Cardiac fibroblast (primary cell): ENCODE data around the gene USP49.

Source experiments
- DNase-seq, 2 donors: peaks; one replicate each; pipeline versions ENCODE4 v3.0.0 to v3.0.0-alpha.2; 2010; ENCODE audit warnings: low read depth in 2 of 2
- H3K4me3 ChIP-seq, 2 donors: replicated peaks in 1 of 2; 1 replicate in 1 of 2; 2 replicates in 1 of 2; pipeline ENCODE4 v1.5.1; 2011; ENCODE audit warnings: low read depth in 2 of 2, low read length in 2 of 2, mild to moderate bottlenecking in 2 of 2, moderate library complexity in 1 of 2
- TF ChIP-seq, protein P1 (sequence below): IDR thresholded peaks from one replicate; pipeline ENCODE4 v1.5.1; 2011; ENCODE audit warnings: low read depth, mild to moderate bottlenecking, low read length, inconsistent platforms

USP49 gene

DNA sequence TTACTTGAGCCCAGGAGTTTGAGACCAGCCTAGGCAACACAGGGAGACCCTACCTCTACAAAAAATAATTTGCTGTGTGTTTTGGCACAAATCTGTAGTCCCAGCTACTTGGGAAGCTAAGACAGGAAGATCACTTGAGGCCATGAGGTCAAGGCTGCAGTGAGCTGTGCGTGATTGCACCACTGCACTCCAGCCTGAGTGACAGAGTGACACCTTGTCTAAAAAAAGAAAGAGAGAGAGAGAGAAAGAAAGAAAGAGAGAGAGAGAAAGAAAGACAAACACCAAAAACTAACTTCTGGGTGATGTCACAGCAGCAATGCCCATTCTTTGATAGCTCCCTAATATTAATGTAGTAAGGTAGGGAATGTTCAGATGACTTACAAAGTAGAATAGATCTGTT is 20.4 kb downstream of the USP49 start:
- H3K4me3 ChIP-seq, result no peak overlapping the region
- no peak for DNase-seq
- TF ChIP-seq, protein P1, sequence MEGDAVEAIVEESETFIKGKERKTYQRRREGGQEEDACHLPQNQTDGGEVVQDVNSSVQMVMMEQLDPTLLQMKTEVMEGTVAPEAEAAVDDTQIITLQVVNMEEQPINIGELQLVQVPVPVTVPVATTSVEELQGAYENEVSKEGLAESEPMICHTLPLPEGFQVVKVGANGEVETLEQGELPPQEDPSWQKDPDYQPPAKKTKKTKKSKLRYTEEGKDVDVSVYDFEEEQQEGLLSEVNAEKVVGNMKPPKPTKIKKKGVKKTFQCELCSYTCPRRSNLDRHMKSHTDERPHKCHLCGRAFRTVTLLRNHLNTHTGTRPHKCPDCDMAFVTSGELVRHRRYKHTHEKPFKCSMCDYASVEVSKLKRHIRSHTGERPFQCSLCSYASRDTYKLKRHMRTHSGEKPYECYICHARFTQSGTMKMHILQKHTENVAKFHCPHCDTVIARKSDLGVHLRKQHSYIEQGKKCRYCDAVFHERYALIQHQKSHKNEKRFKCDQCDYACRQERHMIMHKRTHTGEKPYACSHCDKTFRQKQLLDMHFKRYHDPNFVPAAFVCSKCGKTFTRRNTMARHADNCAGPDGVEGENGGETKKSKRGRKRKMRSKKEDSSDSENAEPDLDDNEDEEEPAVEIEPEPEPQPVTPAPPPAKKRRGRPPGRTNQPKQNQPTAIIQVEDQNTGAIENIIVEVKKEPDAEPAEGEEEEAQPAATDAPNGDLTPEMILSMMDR, result no peak

DNA sequence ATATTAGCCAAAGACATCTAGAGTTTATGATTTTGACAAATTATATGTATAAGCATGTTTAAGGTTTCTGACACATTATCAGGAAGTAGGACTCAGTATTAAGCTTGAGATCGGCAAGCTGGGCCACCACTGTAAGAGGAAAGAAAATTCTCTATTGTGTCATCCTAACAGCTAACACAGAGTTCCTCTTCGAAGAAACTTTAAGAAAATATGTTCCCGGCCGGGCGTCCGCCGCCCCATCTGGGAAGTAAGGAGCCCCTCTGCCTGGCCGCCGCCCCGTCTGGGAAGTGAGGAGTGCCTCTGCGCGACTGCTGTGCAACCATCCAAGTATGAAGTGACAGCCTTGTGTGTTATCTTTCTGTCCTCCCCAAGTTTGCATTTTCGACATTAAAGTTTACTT is 23.0 kb downstream of the USP49 start:
- TF ChIP-seq, protein P1, result no peak
- H3K4me3 ChIP-seq, result no peak overlapping the region
- no peak for DNase-seq

DNA sequence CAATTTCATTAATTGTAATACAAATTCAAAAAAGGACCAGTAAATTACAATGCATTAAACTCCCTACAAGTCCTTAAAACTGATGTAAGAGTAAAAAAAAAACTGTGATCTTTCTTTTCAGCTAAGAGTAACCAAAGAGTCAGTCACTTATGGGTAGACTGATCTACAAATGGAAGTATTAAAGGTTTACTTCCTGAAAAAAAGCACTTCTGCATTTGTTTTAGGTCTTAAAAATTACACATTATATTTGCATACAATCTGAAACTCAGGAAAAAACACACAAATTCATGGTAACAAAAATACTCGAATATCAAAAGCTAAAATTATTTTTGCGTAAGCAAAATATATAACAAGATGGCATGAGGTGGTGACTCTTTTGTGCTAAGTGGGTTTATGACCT is 23.5 kb downstream of the USP49 start:
- DNase-seq, result no peak
- TF ChIP-seq, protein P1, result no peak
- no peak overlapping the region for H3K4me3 ChIP-seq

DNA sequence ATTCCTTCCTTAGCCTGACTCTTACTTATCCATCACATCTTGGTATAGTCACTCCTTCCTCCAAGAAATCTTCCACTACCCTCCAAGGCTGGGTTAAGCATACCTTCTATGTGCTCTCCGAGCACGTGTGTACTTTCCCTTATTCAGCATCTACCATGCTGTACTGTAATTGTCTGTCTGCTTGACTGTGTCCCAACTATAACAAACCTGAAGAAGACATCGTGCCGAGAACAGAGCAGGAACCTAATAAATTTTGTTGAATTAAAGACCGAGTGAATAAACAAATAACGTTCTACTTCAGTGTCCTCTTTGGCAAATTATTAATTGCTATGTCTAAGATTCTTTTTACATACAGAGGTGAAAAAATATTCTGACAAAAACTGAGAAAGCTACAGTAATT is 35.8 kb downstream of the USP49 start:
- no peak for DNase-seq
- H3K4me3 ChIP-seq, result no peak overlapping the region
- TF ChIP-seq, protein P1, result no peak

DNA sequence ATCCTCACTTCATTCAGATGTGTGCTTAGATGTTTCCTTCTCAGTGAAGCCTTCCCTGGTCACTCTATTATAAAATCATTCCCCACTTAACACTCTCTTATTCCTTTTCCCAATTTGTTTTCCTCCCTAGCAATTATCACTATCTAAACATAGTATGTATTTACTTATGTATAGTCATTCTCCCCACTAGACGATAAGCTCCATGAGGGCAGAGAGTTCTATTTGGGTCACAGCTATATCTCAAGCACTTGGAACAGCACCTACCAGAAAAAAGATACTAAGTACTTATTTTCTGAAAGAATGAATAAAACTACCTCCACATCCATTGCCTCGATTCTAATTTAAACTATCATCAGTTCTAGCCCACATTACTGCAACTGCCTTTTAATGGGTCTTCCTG is 36.5 kb downstream of the USP49 start:
- DNase-seq, result no peak
- TF ChIP-seq, protein P1, result no peak
- no peak overlapping the region for H3K4me3 ChIP-seq

DNA sequence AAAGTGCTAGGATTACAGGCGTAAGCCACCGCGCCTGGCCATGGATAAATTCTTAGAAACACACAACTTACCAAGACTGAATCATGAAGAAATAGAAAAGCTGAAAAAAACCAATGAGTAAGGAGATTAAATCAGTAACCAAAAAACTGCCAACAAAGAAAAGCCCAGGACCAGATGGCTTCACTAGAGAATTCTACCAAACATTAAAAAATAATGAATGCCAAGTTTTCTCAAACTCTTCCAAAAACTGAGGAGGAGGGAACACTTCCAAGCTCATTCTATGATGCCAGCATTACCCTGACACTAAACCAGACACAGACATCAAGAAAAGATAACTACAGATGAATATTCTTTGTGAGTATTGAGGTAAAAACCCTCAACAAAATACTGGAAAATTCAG is 44.3 kb downstream of the USP49 start:
- no peak for DNase-seq
- no peak overlapping the region for H3K4me3 ChIP-seq
- TF ChIP-seq, protein P1, result no peak

DNA sequence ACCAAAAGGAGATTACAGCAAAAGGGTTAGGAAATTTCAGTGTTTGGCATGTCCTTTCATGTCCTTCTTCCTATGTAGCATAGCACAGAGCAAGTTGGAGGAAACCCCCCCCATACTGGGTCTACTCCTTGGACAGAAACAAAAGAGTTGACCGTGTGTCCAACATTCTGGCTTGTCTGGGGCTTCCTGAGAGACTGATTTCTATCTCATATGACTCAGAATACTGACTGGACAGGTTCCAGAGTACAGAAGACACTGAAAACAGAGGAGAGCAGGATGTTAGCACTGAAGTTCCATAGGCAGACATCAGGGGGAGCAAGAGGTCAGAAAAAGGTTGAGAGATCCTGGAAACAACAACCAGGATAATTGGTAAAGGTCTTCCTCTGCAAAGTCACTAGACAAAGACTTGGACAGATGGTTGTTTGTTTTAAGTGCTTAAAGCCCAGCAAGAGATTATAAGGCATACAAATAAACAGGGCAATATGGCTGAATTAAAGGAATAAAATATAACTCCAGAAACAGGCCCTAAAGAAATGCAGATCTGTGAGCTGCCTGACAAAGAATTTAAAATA is 48.4 kb downstream of the USP49 start:
- TF ChIP-seq, protein P1, result peak; percentile 93
- no peak overlapping the region for H3K4me3 ChIP-seq
- peak; percentile 97 for DNase-seq
